ENCODE measurements around the gene TMEM132D.

Gene TMEM132D

DNA sequence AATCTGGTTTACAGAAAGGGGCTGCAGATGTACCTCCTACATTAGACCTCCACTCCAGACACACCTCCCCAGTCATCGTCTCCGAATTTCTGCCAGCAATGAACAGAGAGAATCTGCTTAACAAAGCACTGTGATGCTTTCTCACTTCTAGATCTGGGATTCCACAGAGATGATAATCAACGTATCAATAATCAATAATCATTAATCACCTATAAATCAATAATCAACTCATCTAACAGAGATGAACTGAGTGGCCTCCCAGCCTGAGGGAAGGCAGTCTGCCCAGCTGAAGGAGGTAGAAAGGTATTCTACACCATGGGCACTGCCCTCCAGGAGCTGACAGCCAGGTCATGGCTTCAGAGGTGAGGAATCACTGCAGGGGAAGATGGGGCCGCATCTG is 183.2 kb downstream of the TMEM132D start:
- DNase-seq, result no peak

DNA sequence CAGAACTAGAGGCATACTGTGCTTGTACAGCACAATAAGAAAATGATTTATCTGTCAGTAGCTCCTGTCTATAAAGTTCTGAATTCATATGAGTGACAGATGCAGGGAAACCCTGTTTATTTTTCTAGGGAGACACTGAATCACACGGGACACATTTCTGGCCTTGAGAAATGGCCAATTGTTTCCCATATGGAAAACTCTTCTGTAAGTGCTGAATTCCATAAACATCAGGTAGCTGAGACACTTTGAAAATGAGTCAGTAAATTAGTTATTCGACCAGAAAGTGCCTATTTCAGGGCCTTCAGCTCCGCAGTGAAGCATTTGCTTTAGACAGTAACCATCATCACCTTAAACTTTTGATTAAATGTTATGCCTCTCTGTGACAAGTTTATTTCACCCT is 184.4 kb downstream of the TMEM132D start:
- no peak for DNase-seq

DNA sequence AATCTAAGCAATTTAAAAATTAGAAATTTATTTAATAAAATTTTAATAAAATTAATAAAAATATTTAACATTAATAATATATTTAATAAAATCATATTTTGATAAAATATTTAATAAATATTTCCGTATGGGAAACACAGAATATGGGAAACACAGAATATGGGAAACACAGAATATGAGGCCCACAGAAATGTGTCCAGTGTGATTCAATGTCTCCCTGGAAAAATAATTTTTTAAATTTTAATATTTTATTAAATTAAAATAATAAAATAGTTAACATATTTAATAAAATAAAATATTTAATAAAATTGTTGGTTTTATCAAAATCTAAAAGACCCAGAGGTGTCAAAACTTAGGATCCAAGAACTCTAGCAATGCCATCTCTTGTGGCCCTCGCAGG is 186.4 kb downstream of the TMEM132D start:
- no peak for DNase-seq

DNA sequence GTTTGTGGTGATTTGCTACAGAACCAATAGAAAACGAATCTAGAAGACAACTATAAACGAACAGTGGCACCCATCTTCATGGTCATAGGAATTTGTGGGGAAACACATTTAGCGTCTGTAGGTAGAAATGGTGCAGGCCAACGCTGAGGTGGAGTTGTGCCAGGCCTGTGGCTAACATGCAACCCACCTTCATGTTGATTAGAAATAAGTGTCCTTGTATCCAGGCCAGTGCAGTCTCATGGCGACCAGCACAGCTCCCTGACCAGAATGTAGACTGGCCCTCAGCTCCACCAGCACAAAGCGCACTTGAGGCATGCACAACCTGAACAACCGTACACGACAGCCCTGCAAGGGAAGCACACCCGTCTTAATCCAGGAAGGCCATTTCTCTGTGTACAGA is 187.0 kb downstream of the TMEM132D start:
- DNase-seq, result no peak

DNA sequence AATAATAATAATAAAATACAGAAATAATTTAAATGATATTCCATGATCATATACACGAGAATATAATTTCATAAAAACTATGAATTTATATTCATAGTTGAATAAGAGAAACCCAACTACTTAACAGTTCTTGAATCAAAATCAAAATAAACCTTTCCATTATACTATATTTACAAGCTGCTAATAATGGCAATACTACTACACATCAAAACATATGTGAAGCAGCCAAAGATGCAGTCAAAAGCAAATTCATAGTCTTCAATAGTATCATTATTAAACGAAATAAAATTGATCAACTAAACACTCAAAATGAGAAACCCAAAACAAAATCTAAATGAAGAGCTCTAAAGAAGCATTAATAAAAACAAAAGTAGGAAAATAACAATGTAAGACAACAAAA is 197.1 kb downstream of the TMEM132D start:
- DNase-seq, result no peak

DNA sequence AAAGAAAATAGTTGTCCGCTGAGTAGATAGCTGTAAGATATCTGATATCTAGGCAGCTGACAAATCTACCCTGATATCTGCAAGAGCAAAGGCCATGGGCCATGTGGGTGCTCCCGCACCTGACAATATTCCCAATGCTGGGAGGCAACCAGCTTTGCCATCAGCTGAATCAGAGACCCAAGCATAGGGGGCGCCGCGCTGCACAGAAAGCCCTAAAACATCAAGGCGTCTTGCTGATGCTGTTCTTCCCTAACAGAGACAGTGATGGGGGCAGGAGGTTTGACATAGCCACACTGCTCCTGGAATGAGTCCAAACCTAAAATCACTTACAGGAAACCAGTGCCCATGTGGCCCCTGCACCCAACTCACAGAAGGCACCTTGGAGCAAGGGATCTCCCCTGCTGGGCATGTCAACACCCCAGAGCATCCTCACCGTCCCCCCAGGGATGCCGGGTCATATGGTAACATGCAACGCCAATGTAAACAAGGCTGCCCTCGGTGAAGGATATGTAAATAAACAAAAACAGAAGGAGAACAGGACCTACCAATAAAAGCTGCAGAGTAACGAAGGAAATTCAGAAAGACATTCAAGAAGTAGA is 199.5 kb downstream of the TMEM132D start:
- no peak for DNase-seq

DNA sequence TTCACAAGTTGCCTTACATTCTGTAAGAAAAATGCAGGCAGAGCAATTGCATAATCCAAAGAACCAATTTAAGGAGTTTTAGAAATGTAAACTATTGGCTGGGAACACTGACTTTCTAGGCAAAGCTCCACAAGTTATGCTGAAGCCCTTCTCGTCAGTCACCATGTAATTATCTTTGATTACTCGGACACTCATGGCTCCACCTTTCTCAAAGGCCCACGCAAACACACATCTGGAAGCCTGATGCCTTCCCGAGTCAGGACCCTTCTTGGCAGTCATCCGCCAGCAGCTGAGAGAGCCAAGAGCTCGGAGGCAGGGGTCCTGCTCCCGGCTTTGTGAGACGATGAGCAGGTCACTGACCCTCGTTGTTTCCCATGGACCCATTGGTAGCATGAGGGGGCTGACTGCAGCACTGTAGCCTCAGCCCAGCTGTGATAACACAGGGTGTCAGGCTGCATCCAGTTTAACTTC is 202.2 kb downstream of the TMEM132D start:
- DNase-seq, result no peak

DNA sequence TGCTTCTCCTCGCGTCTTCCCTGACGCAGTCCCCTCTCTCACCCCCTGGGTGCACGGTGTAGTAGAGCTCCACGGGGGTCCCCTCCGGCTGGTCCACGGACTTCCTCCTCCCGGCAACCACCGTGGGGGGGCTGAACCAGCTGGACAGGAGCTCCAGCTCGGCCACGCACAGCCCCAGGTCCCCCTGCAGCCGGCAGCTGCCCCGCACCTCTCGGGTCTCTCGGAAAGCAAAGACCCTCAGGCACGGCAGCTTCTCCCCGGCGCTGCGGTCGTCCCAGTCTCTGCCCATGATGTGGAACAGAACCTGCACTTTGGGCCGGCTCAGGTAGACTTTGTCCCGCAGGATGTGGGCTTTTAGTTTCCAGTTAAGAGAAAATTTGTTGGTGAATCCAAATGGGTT is 203.8 kb downstream of the TMEM132D start:
- DNase-seq, result no peak

DNA sequence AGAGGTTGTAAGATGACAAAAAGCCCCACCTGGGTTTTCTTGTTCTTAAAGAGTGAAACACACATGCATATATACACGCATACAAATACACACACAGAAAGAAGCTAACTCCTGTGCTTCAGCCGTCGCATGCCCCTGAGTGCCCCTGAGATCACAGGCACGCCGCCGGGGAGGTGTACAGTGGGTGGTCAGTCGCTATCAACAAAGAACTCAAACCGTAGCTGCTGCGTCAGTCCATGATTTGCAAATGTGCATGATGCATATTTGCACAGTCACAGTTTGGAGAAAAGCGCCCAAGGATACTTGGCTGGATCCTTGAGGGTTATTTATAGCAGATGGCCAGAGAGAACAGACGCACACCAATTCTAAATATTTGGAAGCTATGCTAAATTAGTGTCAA is 206.9 kb downstream of the TMEM132D start:
- no peak for DNase-seq

DNA sequence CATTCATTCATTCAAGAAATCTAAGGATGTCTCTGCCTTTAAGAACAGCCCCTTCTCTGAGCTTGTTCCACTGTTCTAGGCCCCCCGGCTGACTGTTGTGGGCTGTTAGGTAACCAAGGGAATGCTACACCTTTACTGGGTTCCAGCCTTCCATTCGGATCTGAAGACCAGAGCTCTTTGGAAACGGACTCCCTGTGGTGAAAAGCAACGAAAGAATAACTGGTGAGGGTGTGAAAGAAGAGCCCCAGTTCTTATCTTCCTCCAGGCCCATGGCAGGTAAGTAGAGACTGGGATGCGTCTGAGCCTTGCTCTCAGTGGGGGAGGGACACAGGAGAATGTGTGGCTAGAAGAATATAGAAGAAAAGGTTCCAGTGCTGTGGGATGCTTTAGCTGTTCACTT is 207.4 kb downstream of the TMEM132D start:
- no peak for DNase-seq

DNA sequence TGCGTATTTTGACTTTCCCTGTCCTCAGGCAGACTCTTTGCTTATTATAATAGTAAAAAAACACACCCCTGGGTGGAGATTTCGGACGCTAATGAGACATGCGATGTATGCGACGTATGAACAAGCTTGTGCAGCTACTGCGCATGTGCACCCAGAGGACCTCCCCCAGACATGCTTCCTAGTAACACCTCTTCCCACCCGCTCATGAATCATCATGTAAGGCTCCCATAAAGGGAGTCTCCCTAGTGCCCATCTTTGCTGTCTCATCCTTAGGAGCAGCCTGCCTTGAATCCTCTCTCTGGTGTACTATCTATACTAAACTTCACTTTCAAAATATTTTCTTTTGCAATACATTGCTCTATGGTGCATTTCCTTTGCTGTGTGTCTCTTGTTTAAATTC is 210.1 kb downstream of the TMEM132D start:
- DNase-seq, result no peak

DNA sequence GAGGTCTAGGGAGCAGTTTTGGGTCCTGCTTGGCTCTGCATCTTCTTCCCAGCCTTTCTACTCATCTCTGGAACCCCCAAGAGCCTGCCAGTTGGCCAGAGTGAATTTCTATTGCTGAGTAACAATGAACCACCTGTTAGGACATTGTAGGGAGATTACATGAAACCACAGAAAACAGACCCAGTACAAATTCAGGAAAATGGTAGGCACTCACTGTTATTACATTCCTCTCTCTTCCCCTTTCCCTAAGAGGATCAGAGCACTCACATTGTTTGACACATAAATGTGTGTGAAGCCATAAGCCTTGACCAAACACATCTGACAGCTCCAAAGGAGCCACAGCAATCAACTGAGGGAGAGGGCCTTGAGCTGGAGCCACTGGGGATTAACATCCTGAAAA is 216.1 kb downstream of the TMEM132D start:
- no peak for DNase-seq

DNA sequence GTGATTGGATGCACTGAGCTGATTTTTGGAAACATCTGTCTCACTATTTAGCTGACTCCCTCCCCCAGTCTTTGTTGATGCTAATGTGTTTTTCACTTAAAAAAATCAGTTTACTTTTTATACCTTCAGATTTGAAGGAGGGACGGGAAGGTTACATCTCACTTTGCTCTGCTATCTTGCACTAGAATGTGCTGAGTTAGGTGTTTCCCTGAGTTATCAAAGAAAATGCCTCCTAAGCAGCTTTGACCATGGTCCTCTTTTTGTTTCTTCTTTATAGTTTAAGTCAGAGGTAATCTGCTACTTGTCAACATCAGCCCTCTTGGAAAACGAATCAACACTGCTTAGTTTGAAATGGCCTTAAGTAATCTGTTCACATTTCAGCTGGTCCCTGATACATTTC is 222.0 kb downstream of the TMEM132D start:
- no peak for DNase-seq

DNA sequence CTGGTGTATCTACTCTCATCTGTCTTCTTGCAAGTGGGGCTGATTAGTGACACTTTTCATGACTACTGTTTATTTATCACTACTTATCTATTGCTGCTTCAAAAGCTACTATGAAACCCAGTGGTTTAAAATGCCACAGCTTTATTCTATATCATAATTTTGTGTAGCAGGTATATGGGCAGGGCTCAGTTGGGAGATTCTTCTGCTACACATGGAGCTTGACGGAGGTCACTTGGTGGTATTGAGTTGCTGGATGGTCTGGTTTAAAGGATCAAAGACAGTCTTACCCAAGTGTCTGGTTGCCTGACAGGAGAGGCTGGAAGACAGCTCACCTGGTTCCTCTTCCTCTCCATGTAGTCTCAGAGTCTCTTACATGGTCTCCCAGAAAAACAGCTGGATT is 222.7 kb downstream of the TMEM132D start:
- DNase-seq, result no peak

DNA sequence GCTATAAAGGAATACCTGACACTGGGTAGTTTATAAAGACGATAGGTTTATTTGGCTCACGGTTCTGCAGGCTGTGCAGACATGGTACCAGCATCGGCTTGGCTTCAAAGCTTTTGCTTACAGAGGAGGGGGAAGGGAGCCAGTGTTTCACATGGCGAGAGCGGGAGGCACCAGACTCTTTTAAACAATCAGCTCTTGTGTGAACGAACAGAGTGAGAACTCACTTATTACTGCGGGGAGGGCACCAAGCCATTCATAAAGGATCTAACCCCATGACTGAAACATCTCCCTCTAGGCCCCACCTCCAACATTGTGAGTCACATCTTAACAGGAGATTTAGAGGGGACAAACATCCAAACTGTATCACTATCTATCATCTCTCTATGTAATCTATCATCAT is 227.4 kb downstream of the TMEM132D start:
- no peak for DNase-seq

DNA sequence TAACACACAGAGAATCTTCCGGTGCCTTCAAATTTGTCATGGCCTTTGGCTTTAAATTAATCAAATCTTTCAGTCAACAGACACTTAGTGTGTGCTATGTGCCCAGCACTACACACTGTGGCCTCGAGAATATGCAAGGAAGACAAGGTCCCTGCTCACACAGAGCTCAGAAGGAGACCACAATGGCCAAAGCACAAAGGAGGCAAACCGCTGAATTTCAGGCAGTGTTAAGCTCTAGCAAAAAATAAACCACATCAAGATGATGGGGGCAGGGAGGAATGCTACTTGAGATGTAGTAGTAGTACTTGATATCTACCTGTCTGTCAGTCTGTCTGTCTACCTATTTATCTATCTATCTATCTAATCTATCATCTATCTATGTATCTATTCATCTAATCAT is 227.9 kb downstream of the TMEM132D start:
- DNase-seq, result no peak

DNA sequence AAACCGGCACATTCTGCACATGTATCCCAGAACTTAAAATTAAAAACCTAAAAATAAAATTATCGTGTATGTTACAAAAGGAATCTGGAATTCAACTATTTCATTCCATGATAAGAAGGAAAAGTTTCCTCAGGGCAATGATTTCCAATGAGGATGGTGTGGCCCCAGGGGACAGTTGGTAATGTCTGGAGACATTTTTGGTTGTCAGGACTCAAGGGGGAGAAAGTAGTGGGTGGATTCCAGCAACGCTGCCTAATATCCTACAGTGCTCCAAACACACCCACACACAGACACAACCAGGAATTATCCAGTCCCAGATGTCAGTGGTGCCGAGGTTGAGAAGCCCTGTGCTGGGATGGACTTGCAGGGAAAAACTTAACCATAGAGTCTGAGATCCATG is 228.3 kb downstream of the TMEM132D start:
- no peak for DNase-seq

DNA sequence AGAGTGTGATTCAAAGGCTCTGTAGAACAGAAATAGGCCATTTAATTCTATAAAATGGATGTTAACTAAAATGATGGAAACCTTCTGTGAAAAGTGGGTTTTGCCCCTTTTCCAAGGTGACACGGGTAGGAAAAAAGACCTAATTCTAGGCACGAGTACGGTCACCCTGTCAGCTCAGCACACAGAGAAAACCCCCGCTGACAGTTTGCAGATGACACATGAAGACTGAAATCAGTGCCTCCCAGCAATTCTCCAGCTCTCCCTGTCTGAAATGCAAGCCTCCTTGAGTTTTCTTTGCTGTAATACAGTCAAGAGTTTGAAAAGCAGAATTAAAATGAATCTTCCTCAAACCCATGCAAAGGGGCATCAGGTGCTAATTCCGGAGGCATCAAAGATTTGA is 230.0 kb downstream of the TMEM132D start:
- no peak for DNase-seq

DNA sequence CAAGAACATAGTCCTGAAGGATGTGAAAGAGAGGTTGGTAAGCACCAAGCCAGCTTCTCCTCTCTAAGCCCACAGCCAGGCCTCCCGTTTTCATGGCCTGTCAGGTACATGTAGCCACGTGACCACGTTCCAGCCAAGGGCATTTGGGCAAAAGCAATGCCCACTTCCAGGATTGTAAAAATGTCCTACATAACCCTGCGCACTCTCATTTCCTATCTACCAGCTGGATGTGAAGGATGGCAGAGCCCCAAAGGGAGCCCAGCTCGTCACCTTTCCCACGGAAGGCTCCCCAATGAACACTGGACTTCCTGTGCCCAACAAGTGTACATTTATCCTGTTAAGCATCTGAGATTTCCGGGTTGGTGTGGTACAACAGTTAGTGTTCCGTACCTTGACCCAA is 231.7 kb downstream of the TMEM132D start:
- DNase-seq, result no peak

DNA sequence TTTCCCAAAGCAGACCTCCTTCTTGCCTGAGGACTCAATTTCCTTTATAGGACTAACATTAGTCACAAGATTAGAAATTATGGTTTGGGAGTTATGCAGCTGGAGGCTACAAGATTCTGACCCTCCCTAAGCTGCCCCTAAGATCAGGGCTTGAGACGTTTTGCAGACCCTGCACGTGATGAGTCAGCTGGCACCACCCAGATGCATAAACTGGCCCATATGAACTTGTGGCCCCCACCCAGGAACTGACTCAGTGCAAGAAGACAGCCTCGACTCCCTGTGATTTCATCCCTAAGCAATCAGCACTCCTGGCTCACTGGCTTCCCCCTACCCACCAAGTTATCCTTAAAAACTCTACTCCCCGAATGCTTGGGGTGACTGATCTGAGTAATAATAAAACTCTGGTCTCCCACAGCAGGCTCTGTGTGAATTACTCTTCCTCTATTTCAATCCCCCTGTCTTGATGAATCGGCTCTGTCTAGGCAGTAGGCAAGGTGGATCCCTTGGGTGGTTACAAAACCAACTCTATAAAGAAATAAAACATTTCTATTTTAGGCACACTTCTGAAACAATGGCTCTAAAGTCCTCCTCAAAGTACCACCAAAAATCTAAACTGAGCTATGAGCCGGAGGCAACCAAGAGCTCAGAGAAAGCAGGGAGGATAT is 233.4 kb downstream of the TMEM132D start:
- DNase-seq, result no peak

DNA sequence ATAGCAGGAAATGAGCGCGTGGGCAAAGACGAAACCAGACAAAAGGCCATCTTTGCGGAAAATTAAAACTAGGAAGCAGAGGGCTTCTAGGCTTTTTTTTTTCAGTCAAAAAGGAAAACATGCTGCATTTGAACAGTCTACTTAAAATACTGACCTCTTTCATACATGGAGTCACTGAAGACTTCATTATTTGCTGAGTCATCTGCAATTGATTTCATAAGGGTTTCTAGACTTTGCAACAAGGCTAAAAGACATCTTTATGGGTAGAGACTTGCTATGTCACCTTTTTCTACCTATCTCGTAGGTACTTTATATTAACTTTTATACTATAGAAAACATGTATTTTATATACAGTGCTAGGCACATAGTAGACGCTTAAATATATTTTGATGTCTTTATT is 238.4 kb downstream of the TMEM132D start:
- DNase-seq, result no peak

DNA sequence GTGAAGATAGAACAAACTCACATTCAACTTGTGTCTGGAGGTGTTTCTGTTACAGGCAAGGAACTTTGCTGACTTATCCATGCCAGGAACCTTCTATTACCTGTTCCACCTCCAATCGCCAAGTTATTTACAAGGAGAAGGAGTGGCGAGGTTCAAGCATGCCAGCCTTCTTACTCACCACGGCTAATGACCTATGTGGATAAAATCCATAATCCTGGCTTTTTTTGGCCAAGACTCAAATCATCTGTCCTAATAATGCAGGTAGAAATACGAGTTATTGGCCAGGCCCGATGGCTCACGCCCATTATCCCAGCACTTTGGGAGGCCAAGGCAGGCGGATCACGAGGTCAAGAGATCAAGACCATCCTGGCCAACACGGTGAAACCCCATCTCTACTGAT is 241.6 kb downstream of the TMEM132D start:
- no peak for DNase-seq

DNA sequence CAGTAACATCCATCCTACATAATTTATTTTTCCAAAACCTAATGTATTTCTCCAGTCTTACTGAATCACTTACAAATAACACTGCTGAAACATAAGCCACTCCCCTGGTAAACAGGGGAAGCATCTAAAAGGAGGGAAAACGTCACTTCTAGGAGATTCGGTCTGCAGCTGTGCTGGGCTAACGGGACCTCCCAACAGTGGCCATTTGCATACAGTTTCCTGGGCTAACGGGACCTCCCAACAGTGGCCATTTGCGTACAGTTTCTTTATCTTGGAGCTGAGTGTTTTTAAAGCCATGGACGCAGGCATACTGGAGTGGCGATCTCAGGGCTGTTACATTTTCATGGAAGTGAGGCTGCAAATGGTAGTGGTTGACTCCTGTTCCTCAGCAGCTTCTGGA is 242.9 kb downstream of the TMEM132D start:
- no peak for DNase-seq

DNA sequence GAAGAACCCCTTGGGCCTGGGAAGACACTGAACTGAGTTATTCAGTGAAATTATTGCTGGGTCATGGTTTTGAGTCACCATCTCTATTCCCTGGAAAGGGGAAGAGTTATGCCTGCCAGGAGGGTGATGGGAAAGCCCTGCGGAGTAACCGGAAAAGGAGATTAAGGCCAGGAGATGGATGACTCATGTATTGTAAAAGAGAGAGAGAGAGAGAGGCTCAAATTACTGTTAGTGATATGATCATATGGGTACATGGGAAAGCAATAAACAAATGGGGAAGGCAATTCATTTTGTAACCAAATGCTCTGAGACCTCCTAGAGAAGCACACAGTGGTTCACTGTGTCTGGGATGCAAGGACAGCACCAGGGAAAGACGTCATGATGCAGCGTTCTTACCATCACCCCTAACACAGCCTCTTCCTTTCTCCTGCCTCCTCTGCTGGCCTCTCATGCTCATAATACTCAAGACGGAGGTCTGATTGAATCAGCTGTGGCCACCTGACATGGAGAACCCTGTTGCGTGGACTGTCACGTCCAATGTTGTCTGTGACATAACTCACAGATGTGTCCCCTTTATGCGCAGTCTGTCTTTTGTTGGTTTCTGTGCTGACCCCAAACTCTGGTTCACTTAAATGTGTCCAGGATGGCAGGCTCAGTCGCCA is 243.7 kb downstream of the TMEM132D start:
- no peak for DNase-seq

Data from suppressor macrophage (primary cell).